PC-3 (cell line): ENCODE results near the gene HS3ST2.

ENCODE experiments used
- CTCF ChIP-seq: fragments of 300-600 bp; sonication (generic); conservative IDR thresholded peaks from 2 replicates; pipeline ENCODE4 v1.5.1; 2017; ENCODE audit warnings: antibody characterized with exemption, low read depth, mild to moderate bottlenecking, low read length
- EZH2 ChIP-seq: fragments of 300-600 bp; sonication (generic); IDR thresholded peaks from one replicate; pipeline ENCODE4 v1.6.1; 2017; ENCODE audit warnings: antibody characterized with exemption, mild to moderate bottlenecking, low read length; ENCODE audit not compliant: unreplicated experiment

- TF ChIP-seq CTCF, result no peak
- TF ChIP-seq EZH2, result no peak
Observed at GRCh38 chr16:22945361-22945760, 131.4 kb downstream of the HS3ST2 start.
